A673 (cell line): ENCODE data around the gene DDIAS.

ENCODE experiments used
- CTCF ChIP-seq: fragments of 300-800, 200-600 bp; sonication (generic); conservative IDR thresholded peaks from 2 replicates; pipeline ENCODE4 v1.5.1; 2017; ENCODE audit warnings: low read depth, mild to moderate bottlenecking, antibody characterized with exemption, low read length, moderate library complexity, mixed read lengths
- EZH2 ChIP-seq: fragments of 200-600 bp; sonication (generic); IDR thresholded peaks from 2 replicates; pipeline ENCODE4 v1.6.1; 2017; ENCODE audit warnings: borderline replicate concordance, low read depth, mild to moderate bottlenecking, mixed read lengths, antibody characterized with exemption, low read length; ENCODE audit not compliant: poor library complexity, severe bottlenecking

- TF ChIP-seq CTCF (no peak), EZH2 (no peak)
These were observed 42.9 kb upstream of the DDIAS start for GRCh38 chr11:82858556-82859091.
